Measurements from ENCODE around the gene FGD2.

FGD2 gene

DNA sequence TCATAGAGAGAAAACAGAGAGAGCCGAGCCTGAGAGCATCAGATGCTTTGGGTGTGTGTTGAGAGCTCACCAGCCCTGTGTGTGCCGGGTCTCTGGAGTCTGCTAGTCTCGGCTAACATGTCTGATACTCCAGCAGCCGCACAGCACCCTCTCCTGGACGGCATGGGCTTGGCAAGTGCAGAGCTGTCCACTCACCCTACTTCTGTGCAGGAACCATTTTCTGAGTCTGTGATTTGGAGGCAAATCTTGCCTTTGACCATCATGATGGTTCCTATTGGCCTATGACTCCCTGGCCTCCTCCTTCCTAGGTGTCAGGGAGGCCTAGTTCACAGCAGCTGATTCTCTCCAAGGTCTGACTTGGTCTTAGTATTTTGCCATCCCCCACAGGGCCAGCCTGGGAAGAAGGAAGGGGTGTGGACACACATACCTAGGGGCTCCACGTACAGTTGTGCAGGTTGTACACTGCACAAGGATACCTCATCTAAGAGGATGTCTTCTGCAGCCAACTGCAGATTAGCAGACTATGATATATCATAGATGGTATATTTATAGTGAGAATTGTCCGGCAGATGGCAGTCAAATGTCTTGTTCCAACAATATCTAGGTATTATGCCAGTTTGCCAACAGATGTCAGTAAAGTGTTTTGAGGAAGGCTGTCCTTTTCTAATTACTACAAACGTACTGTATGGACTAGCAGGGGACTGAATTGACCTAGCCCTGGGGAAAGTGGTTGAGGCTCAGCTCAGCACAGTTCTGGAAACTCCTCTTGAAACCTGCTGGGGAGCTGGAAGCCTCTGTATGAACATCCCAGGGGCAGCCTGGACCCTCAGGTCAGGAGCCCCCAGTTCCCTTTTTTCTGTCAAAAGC is 13.0 kb downstream of the FGD2 start:
- peaks cover 55% of the 10 kb centered on the region for H3K4me1 Mint-ChIP-seq
- DNase-seq (ENCODE audit: low spot score in 2 of 2) (peak; percentile 87 to 95), ATAC-seq (peak; percentile 95)
- peak overlapping the region; percentile 88 for H3K27ac Mint-ChIP-seq
- peak overlapping the region; percentile 1 for H3K4me3 Mint-ChIP-seq
- H3K36me3 Mint-ChIP-seq = peaks cover 11% of the 10 kb centered on the region
- no peaks in the 10 kb centered on the region for H3K9me3 Mint-ChIP-seq

DNA sequence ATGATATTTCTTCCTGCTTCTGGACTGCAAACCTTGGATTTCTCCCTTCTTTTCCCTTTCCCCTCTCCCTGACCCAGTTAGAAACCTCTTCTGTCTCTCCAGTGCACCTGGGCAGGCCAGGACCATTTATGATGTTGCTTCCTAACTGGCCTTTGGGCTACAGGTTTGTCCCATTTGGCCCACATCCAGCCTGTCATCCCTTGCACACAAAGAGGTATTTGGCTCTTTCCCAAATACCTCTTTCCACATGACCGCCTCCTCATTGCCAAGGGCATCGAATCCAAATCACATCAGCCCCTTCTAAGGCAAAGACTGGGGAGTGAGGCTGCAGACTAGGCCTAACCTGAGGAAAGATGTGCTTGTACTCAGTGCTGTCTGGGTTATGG is 13.6 kb downstream of the FGD2 start:
- Mint-ChIP-seq H3K9me3 (no peaks in the 10 kb centered on the region), H3K4me1 (peaks cover 61% of the 10 kb centered on the region), H3K36me3 (peaks cover 11% of the 10 kb centered on the region), H3K4me3 (no peak overlapping the region), H3K27ac (peak overlapping the region; percentile 88)
- no peak for DNase-seq (ENCODE audit: low spot score in 2 of 2)
- no peak for ATAC-seq

DNA sequence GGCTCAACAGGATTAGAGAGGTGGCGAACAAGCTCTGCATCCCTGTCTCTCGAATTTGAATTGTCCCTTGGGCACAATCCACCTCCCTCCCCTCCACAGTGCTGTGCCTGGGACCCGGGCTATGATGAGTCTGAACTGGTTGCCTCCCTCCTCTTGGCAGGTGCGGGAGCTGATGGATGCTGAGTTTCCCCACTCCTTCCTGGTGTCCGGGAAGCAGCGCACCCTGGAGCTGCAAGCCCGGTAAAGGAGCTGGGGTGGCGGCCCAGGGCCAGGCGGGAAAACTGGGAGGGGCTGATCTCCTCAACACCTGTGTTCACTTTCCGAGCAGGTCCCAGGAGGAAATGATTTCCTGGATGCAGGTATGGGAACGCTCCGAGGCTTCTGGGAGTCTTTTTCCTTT is 14.9 kb downstream of the FGD2 start:
- H3K4me3 Mint-ChIP-seq = no peak overlapping the region
- DNase-seq (ENCODE audit: low spot score in 2 of 2) = no peak
- no peak for ATAC-seq
- H3K9me3 Mint-ChIP-seq = no peaks in the 10 kb centered on the region
- H3K27ac Mint-ChIP-seq = no peak overlapping the region
- H3K4me1 Mint-ChIP-seq = peaks cover 74% of the 10 kb centered on the region
- peaks cover 11% of the 10 kb centered on the region for H3K36me3 Mint-ChIP-seq

DNA sequence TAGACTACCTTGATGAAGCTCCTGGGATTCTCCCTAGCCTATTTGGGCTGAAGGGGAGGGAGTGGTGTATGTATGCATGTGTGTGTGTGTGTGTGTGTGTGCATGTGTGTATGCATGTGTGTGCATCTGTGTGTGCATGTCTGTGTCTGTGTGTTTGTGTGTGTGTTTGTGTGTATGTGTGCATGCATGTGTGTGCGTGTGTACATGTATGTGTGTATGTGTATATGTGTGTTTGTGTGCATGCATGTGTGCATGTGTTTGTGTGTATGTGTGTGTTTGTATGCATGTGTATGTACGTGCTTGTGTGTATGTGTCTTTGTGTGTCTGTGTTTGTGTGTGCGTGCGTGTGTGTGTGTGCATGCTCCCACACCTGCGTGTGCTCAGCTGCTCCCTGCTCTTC is 15.4 kb downstream of the FGD2 start:
- H3K4me1 Mint-ChIP-seq = peaks cover 79% of the 10 kb centered on the region
- H3K27ac Mint-ChIP-seq = no peak overlapping the region
- ATAC-seq (no peak), DNase-seq (ENCODE audit: low spot score in 2 of 2) (no peak)
- no peak overlapping the region for H3K4me3 Mint-ChIP-seq
- H3K9me3 Mint-ChIP-seq = no peaks in the 10 kb centered on the region
- peaks cover 11% of the 10 kb centered on the region for H3K36me3 Mint-ChIP-seq

DNA sequence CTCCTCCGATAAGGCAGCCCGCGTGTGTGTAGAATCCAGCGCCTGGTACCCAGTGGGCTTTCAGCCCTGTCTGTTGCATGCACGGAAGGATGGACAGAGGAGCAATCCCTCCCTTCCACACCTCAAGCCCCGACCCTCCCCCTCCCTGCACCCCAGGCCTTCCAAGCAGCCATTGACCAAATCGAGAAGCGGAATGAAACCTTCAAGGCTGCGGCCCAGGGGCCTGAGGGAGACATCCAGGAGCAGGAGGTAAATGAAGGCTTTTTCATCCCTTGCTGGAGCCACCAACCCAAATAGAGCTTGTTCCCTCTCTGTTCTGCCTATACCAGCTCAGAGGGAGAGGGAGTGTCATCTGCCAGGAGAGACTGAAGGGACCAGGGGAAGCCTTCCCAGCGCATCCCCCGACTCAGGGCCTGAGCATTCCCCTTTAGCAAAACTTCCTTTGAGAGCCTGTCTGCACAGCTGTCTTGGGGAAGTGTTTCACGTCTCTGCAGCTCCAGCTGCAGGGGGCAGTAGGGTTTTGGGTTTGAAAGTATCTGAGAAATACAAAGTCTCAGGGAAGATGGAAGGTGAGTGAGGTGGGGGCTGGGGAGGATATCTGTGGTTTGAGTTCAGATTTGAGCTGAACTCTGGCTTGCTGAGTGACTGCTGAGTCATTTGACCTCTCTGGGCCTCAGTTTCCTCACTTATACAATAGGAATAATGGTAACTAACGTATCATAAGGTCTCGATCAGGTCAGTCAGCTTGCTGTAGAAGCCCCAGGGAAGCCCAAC is 16.1 kb downstream of the FGD2 start:
- DNase-seq (ENCODE audit: low spot score in 2 of 2) (peak; percentile 45 to 78), ATAC-seq (peak; percentile 38)
- peak overlapping the region; percentile 87 for H3K27ac Mint-ChIP-seq
- H3K4me1 Mint-ChIP-seq = peaks cover 85% of the 10 kb centered on the region
- H3K9me3 Mint-ChIP-seq = no peaks in the 10 kb centered on the region
- peak overlapping the region; percentile 34 for H3K4me3 Mint-ChIP-seq
- H3K36me3 Mint-ChIP-seq = peaks cover 11% of the 10 kb centered on the region

DNA sequence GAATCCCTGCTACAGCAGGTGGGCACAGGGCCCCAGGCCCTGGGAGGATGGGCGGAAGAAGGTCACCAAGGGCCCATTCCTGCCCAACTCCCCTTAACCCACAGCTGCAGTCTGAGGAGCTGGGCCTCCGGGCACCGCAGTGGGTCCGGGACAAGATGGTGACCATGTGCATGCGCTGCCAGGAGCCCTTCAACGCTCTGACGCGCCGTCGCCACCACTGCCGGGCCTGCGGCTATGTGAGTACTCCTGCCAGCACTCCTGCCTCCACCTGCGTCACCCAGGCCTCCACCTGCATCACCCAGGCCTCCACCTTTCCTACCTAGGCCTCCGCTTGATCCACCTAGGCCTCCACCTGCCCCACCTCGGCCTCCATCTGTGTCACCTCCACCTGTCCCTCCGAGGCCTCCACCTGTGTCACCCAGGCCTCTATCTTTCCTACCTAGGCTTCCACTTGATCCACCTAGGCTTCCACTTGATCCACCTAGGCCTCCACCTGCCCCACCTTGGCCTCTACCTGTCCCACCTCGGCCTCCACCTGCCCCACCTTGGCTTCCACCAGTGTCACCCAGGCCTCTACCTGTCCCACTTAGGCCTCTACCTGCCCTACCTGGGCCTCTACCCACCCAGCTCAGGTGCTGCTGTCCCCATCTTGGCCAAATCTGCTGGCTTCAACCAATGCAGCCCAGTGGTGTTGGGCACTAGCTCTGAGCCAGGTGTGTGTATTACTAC is 16.8 kb downstream of the FGD2 start:
- H3K9me3 Mint-ChIP-seq = no peaks in the 10 kb centered on the region
- H3K4me1 Mint-ChIP-seq = peaks cover 92% of the 10 kb centered on the region
- ATAC-seq (no peak), DNase-seq (ENCODE audit: low spot score in 2 of 2) (no peak)
- H3K36me3 Mint-ChIP-seq = peaks cover 11% of the 10 kb centered on the region
- H3K27ac Mint-ChIP-seq = peak overlapping the region; percentile 87
- H3K4me3 Mint-ChIP-seq = peak overlapping the region; percentile 34

DNA sequence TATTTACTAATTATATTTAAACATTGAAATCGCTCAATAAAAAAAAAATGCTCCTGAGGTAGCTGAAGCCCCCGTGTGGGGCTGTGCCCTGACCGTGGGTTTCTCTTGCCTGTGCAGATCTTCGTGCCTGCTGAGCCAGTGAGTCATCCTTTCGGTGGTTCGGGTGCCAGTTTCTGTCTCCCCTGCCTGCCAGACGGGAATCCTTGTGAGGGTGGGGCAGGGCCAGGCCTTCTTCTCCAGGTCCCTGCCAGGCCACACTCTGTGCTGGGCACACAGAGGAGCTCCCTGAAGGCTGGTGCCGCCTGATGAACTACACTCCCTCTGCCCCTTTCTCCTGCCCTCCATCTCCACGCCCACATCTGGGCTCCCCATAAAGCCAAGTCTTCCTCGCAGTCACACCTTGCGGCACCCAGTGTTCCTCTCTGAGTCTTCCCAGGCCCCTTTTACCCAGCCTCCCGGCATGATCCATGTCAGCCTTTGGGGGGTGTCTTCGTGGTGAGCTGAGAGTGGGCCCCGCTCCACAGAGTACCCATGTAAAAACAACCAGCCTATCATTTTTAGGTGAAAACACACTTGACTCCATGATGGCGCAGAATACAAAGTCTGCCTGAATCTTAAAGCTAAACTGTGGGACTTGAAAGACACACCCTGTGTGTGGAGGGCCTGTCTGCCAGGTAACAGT is 19.3 kb downstream of the FGD2 start:
- Mint-ChIP-seq H3K4me3 (peak overlapping the region; percentile 34), H3K36me3 (peaks cover 18% of the 10 kb centered on the region), H3K27ac (peak overlapping the region; percentile 87), H3K4me1 (peaks cover 87% of the 10 kb centered on the region), H3K9me3 (no peaks in the 10 kb centered on the region)
- ATAC-seq (peak; percentile 77), DNase-seq (ENCODE audit: low spot score in 2 of 2) (peak; percentile 48 to 84)

DNA sequence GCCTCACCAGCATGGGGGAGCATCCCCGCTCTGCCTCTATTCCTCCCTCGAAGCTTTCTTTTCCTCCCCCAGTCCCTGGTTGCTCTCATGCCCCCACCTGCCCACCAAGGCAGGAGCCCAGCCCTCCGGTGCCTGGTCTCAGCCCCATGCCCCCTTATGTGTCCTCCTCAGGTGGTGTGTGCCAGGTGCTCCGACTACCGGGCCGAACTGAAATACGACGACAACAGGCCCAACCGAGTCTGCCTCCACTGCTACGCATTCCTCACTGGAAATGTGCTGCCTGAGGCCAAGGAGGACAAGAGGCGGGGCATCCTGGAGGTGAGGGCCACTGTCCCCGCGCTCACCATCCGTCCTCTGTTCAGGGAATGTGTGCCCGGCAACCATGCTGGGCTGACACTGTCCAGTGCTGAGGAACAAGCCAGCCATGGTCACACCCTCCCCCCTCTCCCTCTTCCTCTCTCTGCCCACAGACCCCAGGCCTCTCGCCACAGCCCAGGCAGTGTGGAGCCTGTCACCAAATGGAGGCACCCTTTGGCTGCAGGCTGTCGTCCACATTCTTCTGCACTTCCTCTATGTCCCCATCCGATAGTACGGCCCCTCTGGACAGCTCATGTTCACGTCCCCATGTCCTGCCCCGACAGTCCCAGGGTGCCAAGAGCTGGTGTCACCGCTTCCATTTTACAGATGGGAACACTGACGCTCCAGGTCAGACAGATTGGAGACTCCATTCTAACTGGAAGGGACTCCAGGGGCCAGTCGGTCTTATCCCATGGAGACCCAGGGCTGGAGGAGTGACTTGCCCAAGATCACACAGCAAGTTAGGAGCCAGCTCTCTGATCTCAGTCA is 20.4 kb downstream of the FGD2 start:
- ATAC-seq = no peak
- Mint-ChIP-seq H3K4me1 (peaks cover 89% of the 10 kb centered on the region), H3K4me3 (peak overlapping the region; percentile 24), H3K27ac (peak overlapping the region; percentile 87), H3K36me3 (peaks cover 26% of the 10 kb centered on the region), H3K9me3 (peaks cover 4% of the 10 kb centered on the region)
- no peak for DNase-seq (ENCODE audit: low spot score in 2 of 2)

DNA sequence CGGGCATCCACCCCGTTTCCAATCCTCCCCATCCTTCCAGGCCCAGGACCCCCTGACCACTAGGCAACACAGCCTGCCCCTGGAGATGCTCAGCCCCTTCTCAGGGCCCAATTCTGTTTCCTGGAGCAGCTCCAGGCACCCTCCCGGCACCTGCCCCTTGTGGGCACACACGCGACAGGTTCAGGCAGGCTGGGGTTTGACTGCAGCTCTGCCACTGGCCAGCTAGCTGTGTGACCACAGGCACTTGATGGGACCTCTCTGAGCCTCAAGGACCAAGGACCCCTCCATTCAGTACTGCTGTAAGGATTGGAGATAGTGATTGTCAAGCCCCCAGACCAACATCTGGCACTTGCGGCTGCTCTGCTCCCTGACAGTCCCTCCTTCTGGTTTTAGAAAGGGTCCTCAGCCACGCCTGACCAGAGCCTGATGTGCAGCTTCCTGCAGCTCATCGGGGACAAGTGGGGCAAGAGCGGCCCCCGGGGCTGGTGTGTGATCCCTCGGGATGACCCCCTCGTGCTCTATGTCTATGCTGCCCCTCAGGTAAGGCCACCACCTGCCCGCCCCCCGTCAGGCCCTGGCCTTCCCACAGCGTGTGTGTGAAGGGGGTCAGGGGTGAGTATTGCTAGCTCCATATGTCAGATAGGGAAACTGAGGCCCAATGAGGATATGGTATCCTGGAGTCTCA is 21.7 kb downstream of the FGD2 start:
- Mint-ChIP-seq H3K4me1 (peaks cover 81% of the 10 kb centered on the region), H3K27ac (peak overlapping the region; percentile 87), H3K36me3 (peaks cover 26% of the 10 kb centered on the region), H3K9me3 (peaks cover 4% of the 10 kb centered on the region), H3K4me3 (no peak overlapping the region)
- no peak for ATAC-seq
- DNase-seq (ENCODE audit: low spot score in 2 of 2) = no peak

DNA sequence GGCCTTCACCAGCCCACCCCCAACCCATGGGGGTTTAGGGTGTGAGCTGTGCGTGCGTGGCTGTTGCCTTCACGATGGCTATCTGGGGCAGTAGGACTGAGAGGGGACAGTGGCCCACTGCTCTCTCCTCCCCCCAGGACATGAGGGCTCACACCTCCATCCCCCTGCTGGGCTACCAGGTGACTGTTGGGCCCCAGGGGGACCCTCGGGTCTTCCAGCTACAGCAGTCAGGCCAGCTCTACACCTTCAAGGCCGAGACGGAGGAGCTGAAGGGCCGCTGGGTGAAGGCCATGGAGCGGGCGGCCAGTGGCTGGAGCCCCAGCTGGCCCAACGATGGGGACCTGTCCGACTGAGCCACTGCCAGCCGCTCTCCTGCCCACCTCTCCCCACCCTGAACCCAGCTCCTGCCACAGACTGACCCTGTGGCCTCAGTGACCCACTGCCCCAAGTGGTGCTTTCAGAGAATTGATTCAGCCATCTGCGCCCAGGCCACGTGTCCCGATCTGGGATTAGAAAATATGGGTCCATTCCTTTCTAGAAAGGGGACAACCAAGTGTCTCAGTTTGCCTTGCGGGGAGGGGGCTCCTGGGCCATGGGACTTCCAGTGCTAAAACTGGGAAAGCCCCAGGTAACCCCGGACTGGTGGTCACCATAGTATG is 22.5 kb downstream of the FGD2 start:
- Mint-ChIP-seq H3K9me3 (peaks cover 4% of the 10 kb centered on the region), H3K4me3 (no peak overlapping the region), H3K4me1 (peaks cover 81% of the 10 kb centered on the region), H3K27ac (peak overlapping the region; percentile 89), H3K36me3 (peaks cover 25% of the 10 kb centered on the region)
- DNase-seq (ENCODE audit: low spot score in 2 of 2) (no peak), ATAC-seq (no peak)

DNA sequence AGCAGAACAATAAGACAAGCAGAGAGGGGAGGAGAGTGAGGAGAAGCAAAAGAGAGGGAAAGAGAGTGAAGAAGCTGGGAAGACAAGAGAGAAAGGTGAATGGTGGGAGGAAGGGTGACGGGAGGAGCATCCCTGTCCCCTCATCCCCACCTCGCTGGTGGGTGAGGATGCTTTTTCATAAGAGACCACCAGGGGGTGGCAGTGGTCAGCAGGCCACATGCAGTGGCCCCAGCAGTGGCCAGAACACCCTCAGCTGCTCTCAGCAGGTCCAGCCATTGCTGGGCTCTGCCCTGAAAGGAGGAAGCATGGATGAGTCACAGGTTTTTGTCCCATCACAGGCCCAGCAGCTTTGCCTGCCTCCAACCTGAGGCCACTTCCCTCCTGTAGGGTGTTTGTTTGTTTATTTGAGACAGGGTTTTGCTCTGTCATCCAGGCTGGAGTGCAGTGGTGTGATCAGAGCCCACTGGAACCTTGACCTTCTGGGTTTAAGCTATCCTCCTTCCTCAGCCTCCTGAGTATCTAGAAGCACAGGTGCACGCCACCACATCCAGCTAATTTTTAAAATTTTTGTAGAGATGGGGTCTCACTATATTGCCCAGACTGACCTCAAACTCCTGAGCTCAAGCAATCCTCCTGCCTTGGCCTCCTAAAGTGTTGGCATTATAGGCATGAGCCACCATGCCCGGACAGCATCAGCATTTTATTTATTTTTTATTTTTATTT is 24.0 kb downstream of the FGD2 start:
- ATAC-seq = peak; percentile 12
- Mint-ChIP-seq H3K36me3 (peaks cover 38% of the 10 kb centered on the region), H3K9me3 (peaks cover 4% of the 10 kb centered on the region), H3K4me3 (peak overlapping the region; percentile 24), H3K27ac (peak overlapping the region; percentile 89), H3K4me1 (peaks cover 81% of the 10 kb centered on the region)
- peak; percentile 46 to 81 for DNase-seq (ENCODE audit: low spot score in 2 of 2)

DNA sequence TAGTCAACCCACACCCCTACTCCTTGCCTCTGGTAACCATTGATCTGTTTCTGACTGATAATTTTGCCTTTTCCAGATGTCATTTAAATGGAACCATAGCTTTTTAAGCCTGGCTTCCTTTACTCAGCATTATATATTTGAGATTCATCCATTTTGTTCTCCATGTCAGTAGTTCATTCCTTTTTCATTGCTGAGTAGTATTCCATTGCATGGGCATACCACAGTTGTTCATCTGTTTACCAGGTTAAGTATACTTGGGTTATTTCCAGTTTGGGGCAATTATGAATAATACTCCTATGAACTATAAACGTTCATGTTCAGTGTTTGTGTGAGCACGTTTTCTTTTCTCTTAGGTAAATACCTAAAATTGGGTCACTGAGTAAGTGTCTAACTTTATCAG is 25.1 kb downstream of the FGD2 start:
- peaks cover 4% of the 10 kb centered on the region for H3K9me3 Mint-ChIP-seq
- H3K36me3 Mint-ChIP-seq = peaks cover 38% of the 10 kb centered on the region
- H3K27ac Mint-ChIP-seq = peak overlapping the region; percentile 83
- H3K4me1 Mint-ChIP-seq = peaks cover 77% of the 10 kb centered on the region
- H3K4me3 Mint-ChIP-seq = no peak overlapping the region
- ATAC-seq = no peak
- DNase-seq (ENCODE audit: low spot score in 2 of 2) = no peak

DNA sequence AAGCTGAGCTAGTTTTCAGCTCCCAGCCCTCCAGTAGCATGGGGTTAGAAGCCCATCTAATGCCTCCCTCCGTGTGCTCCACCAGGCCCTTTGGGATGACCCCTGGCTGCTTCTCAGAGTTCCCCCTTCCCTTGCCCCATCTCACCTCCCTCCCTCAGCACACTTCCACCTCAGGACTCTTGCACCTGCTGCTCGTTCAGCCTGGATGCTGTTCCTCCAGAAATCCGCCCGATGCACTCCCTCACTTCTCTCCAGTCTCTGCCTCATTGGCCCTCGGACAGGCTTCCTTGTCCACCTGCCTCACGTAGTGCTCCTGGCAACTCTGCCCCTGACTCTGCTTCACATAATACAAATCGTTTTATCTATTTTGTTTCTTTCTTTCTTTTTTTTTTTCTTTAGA is 26.8 kb downstream of the FGD2 start:
- Mint-ChIP-seq H3K4me3 (peak overlapping the region; percentile 65), H3K4me1 (peaks cover 64% of the 10 kb centered on the region), H3K36me3 (peaks cover 38% of the 10 kb centered on the region), H3K9me3 (peaks cover 4% of the 10 kb centered on the region), H3K27ac (peak overlapping the region; percentile 94)
- DNase-seq (ENCODE audit: low spot score in 2 of 2) (no peak), ATAC-seq (no peak)

All from stimulated activated effector memory CD8-positive, alpha-beta T cell treated with anti-CD3 and anti-CD28 coated beads, Interleukin-12 subunit alpha, Interleukin-12 subunit beta, amount 100 ng/mL, for 72 hours (primary cell).